Cardiac muscle cell (in vitro differentiated cells and primary cell): ENCODE measurements around the gene TYRP1. TPM values are rescaled to one million over a fixed set of nuclear protein-coding genes. Genes with fewer than 3 reads are reported as not detected.
A peak's percentile ranks its signal among the peaks of the same experiment; 100 is the strongest.

Experiments used
- DNase-seq, 2 donors: peaks; one replicate each; pipeline versions ENCODE4 v3.0.0 to v3.0.0-alpha.2; 2010 to 2017; ENCODE audit warnings: low read depth in 1 of 2, low spot score in 1 of 2
- H3K27ac ChIP-seq: fragments of 200-600 bp; sonication (generic); 2 replicates; pipeline ENCODE4 v1.5.1; 2016
- H3K27me3 ChIP-seq: fragments of 200-600 bp; sonication (generic); 2 replicates; pipeline ENCODE4 v1.6.0; 2016; ENCODE audit warnings: control low read depth
- H3K36me3 ChIP-seq: fragments of 200-600 bp; sonication (generic); 2 replicates; pipeline ENCODE4 v1.5.1; 2016; ENCODE audit warnings: control low read depth
- H3K4me1 ChIP-seq: fragments of 200-600 bp; sonication (generic); 2 replicates; pipeline ENCODE4 v1.8.1; 2017; ENCODE audit warnings: low read depth, mild to moderate bottlenecking, mixed run types
- H3K4me3 ChIP-seq: fragments of 200-600 bp; sonication (generic); 2 replicates; pipeline ENCODE4 v1.5.1; 2016; ENCODE audit warnings: mild to moderate bottlenecking
- H3K9me3 ChIP-seq: fragments of 200-600 bp; sonication (generic); 2 replicates; pipeline ENCODE4 v1.5.1; 2017; ENCODE audit warnings: low read depth, mild to moderate bottlenecking, control low read depth
- CTCF ChIP-seq: IDR thresholded peaks from 2 replicates; pipeline ENCODE4 v1.5.1; 2012; ENCODE audit warnings: low read depth, mild to moderate bottlenecking, low read length
- polyA plus RNA-seq: library from polyadenylated mRNA; unstranded; fragments of >200 nt; fragmentation: Nextera tagmentation; extraction: Ambion mirVana; gene quantifications from 2 replicates; pipeline ENCODE4 v1.2.1, GENCODE V29; 2016
- total RNA-seq: library from RNA; depleted of rRNA; stranded (reverse); fragments of >200 nt; gene quantifications from 2 replicates; pipeline ENCODE4 v1.2.3, GENCODE V29; 2016

The TYRP1 gene
- total and polyA plus RNA-seq, 2 experiments from 2014 or later, result 0.48 to 0.59 TPM

GRCh38 chr9:12748954-12749353 is 55.8 kb downstream of the TYRP1 start:
- H3K4me3 ChIP-seq, result no peak overlapping the region

GRCh38 chr9:12753931-12754330 is 60.7 kb downstream of the TYRP1 start:
- no peak for TF ChIP-seq CTCF
- H3K27me3 ChIP-seq, result peaks cover 4% of the 10 kb centered on the region

More at GRCh38 chr9:12748954-12749353, 55.8 kb downstream of the TYRP1 start:
- TF ChIP-seq CTCF, result no peak
- DNase-seq, result no peak
- Histone ChIP-seq H3K9me3 (no peaks in the 10 kb centered on the region), H3K27ac (no peak overlapping the region), H3K4me1 (peaks cover 3% of the 10 kb centered on the region), H3K27me3 (peaks cover 4% of the 10 kb centered on the region), H3K36me3 (no peaks in the 10 kb centered on the region)

GRCh38 chr9:12759761-12760160 is 66.6 kb downstream of the TYRP1 start:
- DNase-seq, result peak in 1 of 2 donors; percentile 35
- H3K36me3 ChIP-seq, result no peaks in the 10 kb centered on the region
- no peak for TF ChIP-seq CTCF
- H3K27ac ChIP-seq, result no peak overlapping the region
- no peaks in the 10 kb centered on the region for H3K27me3 ChIP-seq
- no peak overlapping the region for H3K4me3 ChIP-seq
- no peaks in the 10 kb centered on the region for H3K9me3 ChIP-seq
- no peaks in the 10 kb centered on the region for H3K4me1 ChIP-seq

More at GRCh38 chr9:12753931-12754330, 60.7 kb downstream of the TYRP1 start:
- no peak for DNase-seq
- Histone ChIP-seq H3K4me3 (no peak overlapping the region), H3K36me3 (no peaks in the 10 kb centered on the region), H3K4me1 (peaks cover 3% of the 10 kb centered on the region), H3K27ac (no peak overlapping the region), H3K9me3 (no peaks in the 10 kb centered on the region)

Other genes with a start within 250 kb of the TYRP1 start
- gene LURAP1L, start 81.6 kb downstream of the TYRP1 start, total RNA-seq, result 0.67 and 0.86 TPM in 2 replicates
- 0.61 and 1.5 TPM in 2 replicates for gene LURAP1L, start 81.6 kb downstream of the TYRP1 start, polyA plus RNA-seq